Neuron (in vitro differentiated cells): Measurements from ENCODE around the gene HSPA1B.
"Not testable (repeated sequence)": the region's sequence is repeated elsewhere in the genome, so short reads cannot be mapped to it uniquely, and the experiment has no call there.

ENCODE experiments used
- H2AFZ ChIP-seq: one replicate; pipeline ENCODE4 v1.6.1; 2013; ENCODE audit warnings: low read depth, mild to moderate bottlenecking, inconsistent platforms, low read length, moderate library complexity
- H3K27me3 ChIP-seq: one replicate; pipeline ENCODE4 v1.6.1; 2013; ENCODE audit warnings: low read length; ENCODE audit not compliant: insufficient read depth
- H3K36me3 ChIP-seq: one replicate; pipeline ENCODE4 v1.6.1; 2013; ENCODE audit warnings: low read length; ENCODE audit not compliant: insufficient read depth
- H3K4me1 ChIP-seq: one replicate; pipeline ENCODE4 v1.6.1; 2013; ENCODE audit warnings: low read length; ENCODE audit not compliant: insufficient read depth
- H3K4me3 ChIP-seq: 2 replicates; pipeline ENCODE4 v1.5.1; 2013; ENCODE audit warnings: mild to moderate bottlenecking, low read length, moderate library complexity
- H3K9me3 ChIP-seq: one replicate; pipeline ENCODE4 v1.6.1; 2013; ENCODE audit warnings: low read length

Gene HSPA1B

DNA sequence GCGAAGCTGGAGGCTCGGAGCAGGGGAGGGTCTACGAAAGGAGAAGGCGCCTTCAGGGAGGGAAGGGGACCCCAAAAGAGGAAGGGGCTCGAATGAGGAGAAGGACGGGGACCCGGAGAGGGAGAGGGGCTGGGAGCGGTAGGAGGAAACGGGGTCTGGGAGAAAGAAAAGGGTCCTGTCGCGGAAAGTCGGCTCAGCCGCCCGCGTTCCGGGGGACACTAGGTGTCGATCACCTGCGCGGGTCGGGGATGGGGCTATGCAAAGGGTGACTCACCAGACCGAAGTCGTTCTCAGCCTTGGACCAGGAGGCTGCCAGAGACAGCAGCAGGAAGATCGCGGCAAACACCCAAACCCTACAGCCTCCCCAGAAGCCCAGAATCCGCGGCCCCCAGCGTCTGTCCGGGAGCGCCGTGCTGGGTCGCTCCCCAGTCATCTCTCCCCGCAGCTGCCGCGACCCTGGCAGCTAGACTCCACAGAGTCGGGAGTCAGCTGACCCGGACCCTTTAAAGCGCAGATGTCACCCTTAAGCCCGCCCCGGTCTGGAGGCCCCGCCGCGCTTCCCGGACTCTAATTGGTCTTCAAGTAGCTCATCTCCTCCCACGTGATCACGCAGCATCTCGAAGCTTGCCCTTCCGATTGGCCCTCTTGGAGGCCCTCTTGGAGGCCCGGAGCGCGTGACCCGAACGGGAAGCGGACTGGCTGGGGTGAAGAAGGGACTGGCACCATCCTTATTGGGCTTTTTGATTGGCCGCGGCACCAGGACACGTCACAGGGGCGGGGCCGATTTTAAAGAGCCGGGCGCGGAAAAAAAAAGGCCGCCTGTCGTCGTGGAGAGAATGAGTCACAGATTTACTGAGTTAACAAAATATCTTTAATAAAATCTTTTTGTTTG, 35.1 kb downstream of the HSPA1B start, which contains the start of gene NEU1:
TSS of gene NEU1 (minus strand) at position 478 of the 892 bp plus-strand sequence. CDS start at position 433, 45 bp downstream.
- Histone ChIP-seq H3K4me3 (peak within 1 kb of the TSS; percentile 94), H2AFZ (peak within 1 kb of the TSS; percentile 72), H3K27me3 (no peaks in the 10 kb centered on the region), H3K9me3 (no peaks in the 10 kb centered on the region), H3K4me1 (peaks cover 17% of the 10 kb centered on the region), H3K36me3 (peaks cover 14% of the 10 kb centered on the region)

- H2AFZ ChIP-seq, result peak overlapping the region; percentile 72
- H3K4me3 ChIP-seq, result peak overlapping the region; percentile 94
- H3K27me3 ChIP-seq, H3K9me3 ChIP-seq, H3K36me3 ChIP-seq: not testable (repeated sequence)
- peaks cover 17% of the 10 kb centered on the region for H3K4me1 ChIP-seq
These were observed 36.6 kb downstream of the HSPA1B start for GRCh38 chr6:31864123-31864562.

DNA sequence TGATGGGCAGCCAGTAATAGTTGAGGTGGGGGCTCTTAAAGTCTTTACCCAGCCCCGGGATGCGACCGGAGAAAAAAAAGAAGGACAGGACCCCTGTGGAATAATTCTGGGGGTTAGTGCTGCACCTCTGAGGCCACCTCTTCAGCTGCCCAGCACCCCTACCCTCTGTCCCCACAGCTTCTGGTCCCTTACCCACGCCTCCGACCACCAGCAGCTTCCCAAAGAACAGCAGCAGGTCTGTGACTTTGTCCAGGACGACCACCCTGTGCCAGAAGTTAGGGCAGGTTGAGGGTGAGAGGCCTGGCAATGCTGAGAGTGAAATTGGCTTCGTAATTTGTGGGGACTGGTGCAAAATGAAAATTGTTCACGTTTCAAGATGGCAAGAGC, 37.3 kb downstream of the HSPA1B start:
- Histone ChIP-seq H3K4me1 (peaks cover 17% of the 10 kb centered on the region), H2AFZ (no peak overlapping the region), H3K9me3 (no peaks in the 10 kb centered on the region), H3K27me3 (no peaks in the 10 kb centered on the region), H3K4me3 (no peak overlapping the region), H3K36me3 (peaks cover 6% of the 10 kb centered on the region)

- Histone ChIP-seq H3K9me3 (no peaks in the 10 kb centered on the region), H3K27me3 (no peaks in the 10 kb centered on the region), H2AFZ (no peak overlapping the region), H3K36me3 (no peaks in the 10 kb centered on the region), H3K4me1 (peaks cover 17% of the 10 kb centered on the region), H3K4me3 (no peak overlapping the region)
These were observed 37.9 kb downstream of the HSPA1B start for GRCh38 chr6:31865205-31866118.

DNA sequence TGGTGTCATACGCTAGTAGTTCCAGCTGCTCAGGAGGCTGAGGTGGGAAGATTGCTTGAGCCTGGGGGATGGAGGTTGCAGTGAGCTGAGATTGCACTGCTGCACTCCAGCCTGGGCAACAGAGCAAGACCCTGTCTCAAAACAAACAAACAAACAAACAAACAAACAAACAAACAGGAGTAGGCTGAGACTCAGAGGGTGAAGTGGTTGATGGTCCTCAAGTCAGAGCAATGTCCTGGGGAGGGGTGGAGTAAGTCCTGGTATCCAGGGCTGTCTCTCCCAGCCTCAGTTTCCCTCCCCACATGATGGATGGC, 41.1 kb downstream of the HSPA1B start:
- not testable (repeated sequence) for H3K4me3 ChIP-seq, H2AFZ ChIP-seq, H3K27me3 ChIP-seq, H3K36me3 ChIP-seq, H3K4me1 ChIP-seq, H3K9me3 ChIP-seq

DNA sequence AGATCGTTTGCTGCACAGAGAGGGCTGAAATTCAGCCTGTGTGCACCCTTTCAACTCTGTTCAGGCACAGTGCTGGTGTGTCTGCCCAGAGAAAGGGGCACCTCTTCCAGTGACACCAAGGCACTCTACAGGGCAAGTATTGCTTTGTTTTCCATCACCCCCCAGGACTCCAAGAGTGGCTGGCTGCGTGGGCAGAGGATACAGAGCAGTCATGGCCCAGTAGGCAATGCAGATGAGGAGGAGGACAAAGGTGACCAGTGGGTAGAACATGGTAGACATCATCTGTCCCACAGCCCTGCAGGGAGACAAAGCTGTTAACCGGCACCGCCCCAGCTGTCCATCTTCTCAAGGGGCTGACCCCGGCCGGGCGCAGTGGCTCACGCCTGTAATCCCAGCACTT, 41.8 kb downstream of the HSPA1B start:
- Histone ChIP-seq H3K4me3 (no peak overlapping the region), H3K36me3 (no peaks in the 10 kb centered on the region), H3K27me3 (no peaks in the 10 kb centered on the region), H3K9me3 (no peaks in the 10 kb centered on the region), H2AFZ (no peak overlapping the region), H3K4me1 (peaks cover 8% of the 10 kb centered on the region)

DNA sequence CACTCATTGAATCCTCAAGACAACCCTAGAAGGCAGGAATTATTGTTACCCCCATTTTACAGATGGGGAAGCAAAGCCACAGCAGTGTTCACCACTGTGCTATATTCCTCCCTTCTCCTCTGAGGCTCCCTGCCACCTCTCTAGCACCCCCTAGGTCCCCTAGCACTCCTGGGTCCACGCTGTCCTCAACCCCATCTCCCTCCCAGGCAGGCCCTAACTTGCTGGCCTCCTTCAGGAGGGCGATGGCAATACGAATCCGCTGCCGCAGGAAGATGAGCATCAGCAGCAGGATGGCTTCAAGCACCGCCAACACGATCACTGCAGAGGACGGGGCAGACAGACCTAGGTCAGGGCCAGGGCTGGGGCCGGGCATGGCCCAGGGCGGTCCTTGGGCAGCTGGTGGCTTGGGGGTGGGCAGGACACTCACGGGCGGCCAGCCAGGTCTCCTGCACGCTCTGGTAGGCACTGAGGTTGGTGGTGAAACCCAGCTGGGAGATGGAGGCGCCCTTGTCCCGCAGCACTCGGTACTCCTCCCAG, 42.9 kb downstream of the HSPA1B start:
- Histone ChIP-seq H3K27me3 (no peaks in the 10 kb centered on the region), H3K4me1 (peaks cover 3% of the 10 kb centered on the region), H2AFZ (no peak overlapping the region), H3K9me3 (no peaks in the 10 kb centered on the region), H3K36me3 (no peaks in the 10 kb centered on the region), H3K4me3 (no peak overlapping the region)

GRCh38 chr6:31871046-31871659, 43.6 kb downstream of the HSPA1B start:
- Histone ChIP-seq H3K36me3 (no peaks in the 10 kb centered on the region), H3K27me3 (no peaks in the 10 kb centered on the region), H3K4me3 (no peak overlapping the region), H3K4me1 (no peaks in the 10 kb centered on the region), H2AFZ (no peak overlapping the region), H3K9me3 (no peaks in the 10 kb centered on the region)

DNA sequence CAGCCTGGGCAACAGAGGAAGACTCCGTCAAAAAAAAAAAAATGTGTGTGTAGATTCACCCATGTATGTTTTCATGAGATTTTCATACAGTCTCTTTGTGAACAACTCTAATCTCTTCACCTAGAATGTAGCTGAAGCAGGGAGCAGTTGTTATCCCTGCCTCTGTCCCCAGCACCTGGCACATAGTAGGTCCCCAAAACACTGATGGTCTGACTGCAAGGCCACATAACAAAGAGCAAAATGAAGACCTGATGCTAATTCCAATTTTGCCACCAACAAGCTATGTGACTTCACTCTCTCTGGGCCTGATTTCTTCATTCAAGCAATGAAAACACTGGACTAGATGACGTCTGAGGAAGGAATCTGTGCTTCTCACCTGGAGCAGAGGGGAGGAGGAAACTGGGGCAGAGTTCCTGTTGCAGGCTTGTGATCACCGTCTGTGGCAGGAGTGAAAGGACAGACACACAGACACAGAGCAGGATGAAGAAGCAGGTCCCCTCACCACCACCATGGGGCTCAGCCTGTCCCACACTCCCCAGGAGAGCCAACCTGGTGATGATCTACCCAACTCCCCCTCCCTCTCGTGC, 46.6 kb downstream of the HSPA1B start:
- Histone ChIP-seq H3K27me3 (no peaks in the 10 kb centered on the region), H3K36me3 (no peaks in the 10 kb centered on the region), H3K9me3 (no peaks in the 10 kb centered on the region), H3K4me3 (no peak overlapping the region), H3K4me1 (no peaks in the 10 kb centered on the region), H2AFZ (no peak overlapping the region)

GRCh38 chr6:31874836-31875572, 47.5 kb downstream of the HSPA1B start:
- Histone ChIP-seq H3K4me3 (no peak overlapping the region), H2AFZ (no peak overlapping the region), H3K4me1 (no peaks in the 10 kb centered on the region), H3K9me3 (no peaks in the 10 kb centered on the region), H3K36me3 (peaks cover 3% of the 10 kb centered on the region), H3K27me3 (no peaks in the 10 kb centered on the region)

DNA sequence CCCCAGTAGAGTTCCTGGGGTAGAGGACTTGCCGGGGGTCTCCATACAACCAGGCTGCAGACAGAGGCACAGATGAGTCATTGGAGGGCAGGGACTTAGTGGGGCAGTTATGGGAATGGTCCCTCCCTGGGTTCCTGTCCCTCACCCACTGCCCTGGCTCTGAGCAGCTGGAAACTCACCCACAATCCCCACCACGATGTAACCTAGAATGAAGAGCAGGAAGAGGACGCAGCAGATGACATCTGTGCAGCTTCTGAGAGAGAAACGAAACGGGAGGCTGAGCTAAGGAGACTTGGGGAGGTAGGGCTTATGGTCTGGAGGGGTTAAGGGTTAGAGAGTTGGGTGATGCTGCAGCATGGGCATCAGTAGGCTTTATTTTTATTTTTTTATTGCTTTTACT, 48.3 kb downstream of the HSPA1B start:
- no peaks in the 10 kb centered on the region for H3K9me3 ChIP-seq
- H2AFZ ChIP-seq, result no peak overlapping the region
- peaks cover 11% of the 10 kb centered on the region for H3K36me3 ChIP-seq
- H3K4me1 ChIP-seq, result no peaks in the 10 kb centered on the region
- H3K4me3 ChIP-seq, result no peak overlapping the region
- H3K27me3 ChIP-seq, result no peaks in the 10 kb centered on the region

DNA sequence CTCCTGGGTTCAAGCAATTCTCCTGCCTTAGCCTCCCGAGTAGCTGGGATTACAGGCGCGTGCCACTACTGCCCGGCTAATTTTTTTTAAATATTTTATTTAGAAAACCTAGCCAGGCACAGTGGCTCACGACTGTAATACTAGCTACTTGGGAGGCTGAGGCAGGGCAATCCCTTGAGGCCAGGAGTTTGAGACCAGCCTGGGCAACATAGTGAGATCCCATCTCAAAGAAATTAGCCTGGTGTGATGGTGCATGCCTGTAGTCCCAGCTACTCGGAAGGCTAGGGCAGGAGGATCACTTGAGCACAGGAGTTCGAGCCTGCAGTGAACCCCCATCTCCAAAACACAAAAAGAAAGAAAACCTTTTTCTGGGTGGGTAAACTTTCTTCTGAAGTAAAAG, 48.8 kb downstream of the HSPA1B start:
- peaks cover 16% of the 10 kb centered on the region for H3K36me3 ChIP-seq
- no peak overlapping the region for H3K4me3 ChIP-seq
- no peak overlapping the region for H2AFZ ChIP-seq

More for the DNA sequence above, 48.8 kb downstream of the HSPA1B start:
- no peaks in the 10 kb centered on the region for H3K9me3 ChIP-seq
- H3K4me1 ChIP-seq, result no peaks in the 10 kb centered on the region
- H3K27me3 ChIP-seq, result no peaks in the 10 kb centered on the region
